Adipocyte (in vitro differentiated cells): ENCODE results near the gene TCOF1.

Experiments
- DNase-seq: peaks from one replicate; pipeline ENCODE4 v3.0.0-alpha.2; 2015; ENCODE audit warnings: low read depth
- H3K27me3 ChIP-seq: replicated peaks from 2 replicates; pipeline ENCODE4 v1.7.0; 2013; ENCODE audit warnings: mild to moderate bottlenecking, low read length, moderate library complexity; ENCODE audit not compliant: control insufficient read depth, insufficient read depth
- H3K36me3 ChIP-seq: 2 replicates; pipeline ENCODE4 v1.7.0; 2013; ENCODE audit warnings: low read length, mild to moderate bottlenecking, moderate library complexity; ENCODE audit not compliant: control insufficient read depth, insufficient read depth, severe bottlenecking
- H3K4me1 ChIP-seq: 2 replicates; pipeline ENCODE4 v1.7.0; 2013; ENCODE audit warnings: mild to moderate bottlenecking, low read length, moderate library complexity; ENCODE audit not compliant: control insufficient read depth, insufficient read depth
- H3K4me3 ChIP-seq: 2 replicates; pipeline ENCODE4 v1.7.0; 2013; ENCODE audit warnings: mild to moderate bottlenecking, low read length, moderate library complexity
- H3K9ac ChIP-seq: 2 replicates; pipeline ENCODE4 v1.7.0; 2013; ENCODE audit warnings: mild to moderate bottlenecking, low read length, moderate library complexity
- H3K9me3 ChIP-seq: 2 replicates; pipeline ENCODE4 v1.7.0; 2013; ENCODE audit warnings: mild to moderate bottlenecking, low read length, moderate library complexity; ENCODE audit not compliant: control insufficient read depth

TCOF1 gene

GRCh38 chr5:150376799-150377771 is 19.6 kb downstream of the TCOF1 start:
- peaks cover 14% of the 10 kb centered on the region for H3K4me1 ChIP-seq
- H3K36me3 ChIP-seq, result peaks cover 81% of the 10 kb centered on the region
- no peaks in the 10 kb centered on the region for H3K27me3 ChIP-seq
- DNase-seq, result peak; percentile 61
- H3K9me3 ChIP-seq, result no peaks in the 10 kb centered on the region
- H3K9ac ChIP-seq, result no peak overlapping the region
- no peak overlapping the region for H3K4me3 ChIP-seq

GRCh38 chr5:150377964-150378694 is 20.6 kb downstream of the TCOF1 start:
- Histone ChIP-seq H3K4me1 (peaks cover 14% of the 10 kb centered on the region), H3K9ac (no peak overlapping the region), H3K36me3 (peaks cover 81% of the 10 kb centered on the region), H3K27me3 (no peaks in the 10 kb centered on the region), H3K9me3 (no peaks in the 10 kb centered on the region), H3K4me3 (no peak overlapping the region)
- peak; percentile 83 for DNase-seq

GRCh38 chr5:150384701-150385100 is 27.2 kb downstream of the TCOF1 start:
- no peaks in the 10 kb centered on the region for H3K9me3 ChIP-seq
- H3K4me3 ChIP-seq, result no peak overlapping the region
- no peaks in the 10 kb centered on the region for H3K4me1 ChIP-seq
- H3K36me3 ChIP-seq, result peaks cover 76% of the 10 kb centered on the region
- H3K9ac ChIP-seq, result no peak overlapping the region
- H3K27me3 ChIP-seq, result no peaks in the 10 kb centered on the region
- no peak for DNase-seq

GRCh38 chr5:150386024-150386855 is 28.7 kb downstream of the TCOF1 start:
- H3K9me3 ChIP-seq, result no peaks in the 10 kb centered on the region
- no peaks in the 10 kb centered on the region for H3K4me1 ChIP-seq
- no peaks in the 10 kb centered on the region for H3K27me3 ChIP-seq
- H3K9ac ChIP-seq, result no peak overlapping the region
- DNase-seq, result no peak
- H3K36me3 ChIP-seq, result peaks cover 70% of the 10 kb centered on the region
- H3K4me3 ChIP-seq, result no peak overlapping the region

- Histone ChIP-seq H3K27me3 (no peaks in the 10 kb centered on the region), H3K4me3 (no peak overlapping the region), H3K9me3 (no peaks in the 10 kb centered on the region), H3K9ac (no peak overlapping the region), H3K4me1 (no peaks in the 10 kb centered on the region), H3K36me3 (peaks cover 69% of the 10 kb centered on the region)
- DNase-seq, result no peak
Measured at GRCh38 chr5:150389531-150390266, 32.2 kb downstream of the TCOF1 start.

GRCh38 chr5:150391064-150391834 is 33.8 kb downstream of the TCOF1 start:
- Histone ChIP-seq H3K4me1 (no peaks in the 10 kb centered on the region), H3K9ac (no peak overlapping the region), H3K27me3 (no peaks in the 10 kb centered on the region), H3K4me3 (no peak overlapping the region), H3K9me3 (no peaks in the 10 kb centered on the region), H3K36me3 (peaks cover 79% of the 10 kb centered on the region)
- DNase-seq, result no peak

GRCh38 chr5:150391986-150392385 is 34.5 kb downstream of the TCOF1 start:
- Histone ChIP-seq H3K4me1 (no peaks in the 10 kb centered on the region), H3K9ac (no peak overlapping the region), H3K4me3 (no peak overlapping the region), H3K36me3 (peaks cover 77% of the 10 kb centered on the region), H3K9me3 (no peaks in the 10 kb centered on the region), H3K27me3 (no peaks in the 10 kb centered on the region)
- DNase-seq, result no peak

GRCh38 chr5:150392680-150393079 is 35.2 kb downstream of the TCOF1 start:
- H3K27me3 ChIP-seq, result no peaks in the 10 kb centered on the region
- H3K4me1 ChIP-seq, result no peaks in the 10 kb centered on the region
- H3K4me3 ChIP-seq, result no peak overlapping the region
- no peaks in the 10 kb centered on the region for H3K9me3 ChIP-seq
- no peak for DNase-seq
- no peak overlapping the region for H3K9ac ChIP-seq
- peaks cover 74% of the 10 kb centered on the region for H3K36me3 ChIP-seq

GRCh38 chr5:150393096-150393645 is 35.7 kb downstream of the TCOF1 start:
- no peak for DNase-seq
- Histone ChIP-seq H3K27me3 (no peaks in the 10 kb centered on the region), H3K9ac (no peak overlapping the region), H3K4me1 (no peaks in the 10 kb centered on the region), H3K9me3 (no peaks in the 10 kb centered on the region), H3K4me3 (no peak overlapping the region), H3K36me3 (peaks cover 70% of the 10 kb centered on the region)

- DNase-seq, result peak; percentile 18
- Histone ChIP-seq H3K9ac (no peak overlapping the region), H3K4me3 (no peak overlapping the region), H3K4me1 (peaks cover under 1% of the 10 kb centered on the region), H3K9me3 (no peaks in the 10 kb centered on the region), H3K36me3 (peaks cover 70% of the 10 kb centered on the region), H3K27me3 (no peaks in the 10 kb centered on the region)
Measured at GRCh38 chr5:150394131-150394530, 36.6 kb downstream of the TCOF1 start.
